ENCODE measurements around the gene TBC1D17. TPM values are rescaled to one million over a fixed set of nuclear protein-coding genes. Genes with fewer than 3 reads are reported as not detected.
A peak's percentile ranks its signal among the peaks of the same experiment; 100 is the strongest.

Gene TBC1D17
- total RNA-seq, 1 donor from 2014 or later: 2.1 TPM

DNA sequence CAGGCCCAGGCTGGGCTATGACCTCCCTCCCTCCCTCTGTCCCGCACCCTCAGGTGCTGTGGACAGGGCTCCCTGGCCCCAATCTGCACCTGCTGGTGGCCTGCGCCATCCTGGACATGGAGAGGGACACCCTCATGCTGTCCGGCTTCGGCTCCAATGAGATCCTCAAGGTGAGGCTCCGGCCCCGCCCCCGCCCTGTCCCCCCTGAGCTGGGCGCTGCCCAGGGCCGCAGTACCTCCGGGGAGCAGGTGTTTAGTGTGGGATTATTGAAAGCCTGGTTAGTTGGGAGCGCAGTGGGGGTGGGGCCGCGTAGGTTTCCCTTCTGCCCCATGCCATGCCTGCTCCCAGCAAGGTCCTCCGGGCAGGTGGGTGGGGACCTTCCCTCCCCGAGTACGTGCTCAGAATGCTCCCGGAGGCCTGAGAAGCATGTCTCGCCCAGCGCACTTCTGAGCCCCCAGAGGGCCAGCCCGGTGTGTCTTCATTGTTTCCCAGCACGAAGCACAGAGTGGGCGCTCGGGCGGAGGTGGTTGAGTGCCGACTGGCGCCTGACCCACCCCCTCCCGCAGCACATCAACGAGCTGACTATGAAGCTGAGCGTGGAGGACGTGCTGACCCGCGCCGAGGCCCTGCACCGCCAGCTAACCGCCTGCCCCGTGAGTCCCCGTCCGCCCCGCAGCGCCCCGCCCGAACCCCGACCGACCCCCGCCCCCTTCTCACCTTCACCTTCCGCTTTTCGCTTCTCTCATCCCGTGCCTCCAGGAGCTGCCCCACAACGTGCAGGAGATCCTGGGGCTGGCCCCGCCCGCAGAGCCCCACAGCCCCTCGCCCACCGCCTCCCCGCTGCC is 10.4 kb downstream of the TBC1D17 start:
- Histone ChIP-seq H3K27me3 (ENCODE audit: control insufficient read depth, insufficient read depth, low read length) (no peaks in the 10 kb centered on the region), H3K4me3 (ENCODE audit: low read depth, low read length) (no peak overlapping the region), H3K36me3 (ENCODE audit: control insufficient read depth, insufficient read depth, low read length) (peaks cover 14% of the 10 kb centered on the region)
- TF ChIP-seq, protein P1, sequence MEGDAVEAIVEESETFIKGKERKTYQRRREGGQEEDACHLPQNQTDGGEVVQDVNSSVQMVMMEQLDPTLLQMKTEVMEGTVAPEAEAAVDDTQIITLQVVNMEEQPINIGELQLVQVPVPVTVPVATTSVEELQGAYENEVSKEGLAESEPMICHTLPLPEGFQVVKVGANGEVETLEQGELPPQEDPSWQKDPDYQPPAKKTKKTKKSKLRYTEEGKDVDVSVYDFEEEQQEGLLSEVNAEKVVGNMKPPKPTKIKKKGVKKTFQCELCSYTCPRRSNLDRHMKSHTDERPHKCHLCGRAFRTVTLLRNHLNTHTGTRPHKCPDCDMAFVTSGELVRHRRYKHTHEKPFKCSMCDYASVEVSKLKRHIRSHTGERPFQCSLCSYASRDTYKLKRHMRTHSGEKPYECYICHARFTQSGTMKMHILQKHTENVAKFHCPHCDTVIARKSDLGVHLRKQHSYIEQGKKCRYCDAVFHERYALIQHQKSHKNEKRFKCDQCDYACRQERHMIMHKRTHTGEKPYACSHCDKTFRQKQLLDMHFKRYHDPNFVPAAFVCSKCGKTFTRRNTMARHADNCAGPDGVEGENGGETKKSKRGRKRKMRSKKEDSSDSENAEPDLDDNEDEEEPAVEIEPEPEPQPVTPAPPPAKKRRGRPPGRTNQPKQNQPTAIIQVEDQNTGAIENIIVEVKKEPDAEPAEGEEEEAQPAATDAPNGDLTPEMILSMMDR (IDR thresholded peaks at IDR 0.05; ENCODE audit: insufficient read depth, low read length, severe bottlenecking): no peak
- DNase-seq (ENCODE audit: low read depth) (no peak), FAIRE-seq (no peak)

DNA sequence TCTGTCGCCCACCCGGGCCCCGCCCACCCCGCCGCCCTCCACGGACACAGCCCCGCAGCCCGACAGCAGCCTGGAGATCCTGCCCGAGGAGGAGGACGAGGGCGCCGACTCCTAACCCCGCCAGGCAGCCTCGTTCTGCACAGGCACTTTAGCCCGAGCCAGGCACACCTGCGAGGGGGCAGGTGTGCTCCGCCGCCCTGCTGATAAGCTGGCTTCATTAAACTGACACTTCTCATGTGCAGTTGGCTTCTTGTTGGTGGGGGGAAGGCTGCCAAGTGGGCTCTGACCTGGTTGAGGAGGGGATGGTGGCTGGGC is 11.0 kb downstream of the TBC1D17 start:
- Histone ChIP-seq H3K36me3 (ENCODE audit: control insufficient read depth, insufficient read depth, low read length) (peaks cover 10% of the 10 kb centered on the region), H3K4me3 (ENCODE audit: low read depth, low read length) (no peak overlapping the region), H3K27me3 (ENCODE audit: control insufficient read depth, insufficient read depth, low read length) (no peaks in the 10 kb centered on the region)
- TF ChIP-seq, protein P1 (IDR thresholded peaks at IDR 0.05; ENCODE audit: insufficient read depth, low read length, severe bottlenecking): no peak
- DNase-seq (ENCODE audit: low read depth) (no peak), FAIRE-seq (no peak)

DNA sequence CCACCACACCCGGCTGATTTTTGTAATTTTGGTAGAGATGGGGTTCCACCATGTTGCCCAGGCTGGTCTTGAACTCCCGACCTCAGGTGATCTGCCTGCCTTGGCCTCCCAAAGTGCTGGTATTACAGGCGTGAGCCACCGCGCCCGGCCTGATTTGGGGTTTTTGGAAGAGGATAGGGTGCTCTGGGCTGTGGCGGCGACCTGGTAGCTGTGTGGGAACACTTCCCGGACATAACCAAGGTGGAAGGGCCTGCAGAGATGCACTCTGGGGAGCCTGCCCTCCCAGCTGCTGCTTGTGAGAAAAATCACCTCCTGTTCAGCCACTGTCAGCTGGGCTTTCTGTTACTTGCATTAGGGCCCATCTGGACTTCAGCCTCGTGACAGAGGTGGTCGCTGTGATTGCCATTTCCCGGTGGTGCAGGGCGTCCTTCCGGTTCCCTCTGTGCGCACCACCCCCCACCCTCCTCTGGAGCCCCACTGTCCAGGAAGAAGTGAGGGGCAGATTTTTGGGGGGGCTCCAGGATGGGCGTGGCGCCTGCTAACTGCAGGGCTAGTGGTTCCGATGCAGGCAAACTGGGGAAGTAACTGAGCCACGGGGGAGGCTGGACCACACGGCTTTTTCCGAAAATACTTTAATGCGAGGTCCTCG is 11.7 kb downstream of the TBC1D17 start:
- FAIRE-seq (no peak), DNase-seq (ENCODE audit: low read depth) (no peak)
- Histone ChIP-seq H3K36me3 (ENCODE audit: control insufficient read depth, insufficient read depth, low read length) (peaks cover 4% of the 10 kb centered on the region), H3K4me3 (ENCODE audit: low read depth, low read length) (no peak overlapping the region), H3K27me3 (ENCODE audit: control insufficient read depth, insufficient read depth, low read length) (no peaks in the 10 kb centered on the region)
- TF ChIP-seq, protein P1 (IDR thresholded peaks at IDR 0.05; ENCODE audit: insufficient read depth, low read length, severe bottlenecking): no peak

DNA sequence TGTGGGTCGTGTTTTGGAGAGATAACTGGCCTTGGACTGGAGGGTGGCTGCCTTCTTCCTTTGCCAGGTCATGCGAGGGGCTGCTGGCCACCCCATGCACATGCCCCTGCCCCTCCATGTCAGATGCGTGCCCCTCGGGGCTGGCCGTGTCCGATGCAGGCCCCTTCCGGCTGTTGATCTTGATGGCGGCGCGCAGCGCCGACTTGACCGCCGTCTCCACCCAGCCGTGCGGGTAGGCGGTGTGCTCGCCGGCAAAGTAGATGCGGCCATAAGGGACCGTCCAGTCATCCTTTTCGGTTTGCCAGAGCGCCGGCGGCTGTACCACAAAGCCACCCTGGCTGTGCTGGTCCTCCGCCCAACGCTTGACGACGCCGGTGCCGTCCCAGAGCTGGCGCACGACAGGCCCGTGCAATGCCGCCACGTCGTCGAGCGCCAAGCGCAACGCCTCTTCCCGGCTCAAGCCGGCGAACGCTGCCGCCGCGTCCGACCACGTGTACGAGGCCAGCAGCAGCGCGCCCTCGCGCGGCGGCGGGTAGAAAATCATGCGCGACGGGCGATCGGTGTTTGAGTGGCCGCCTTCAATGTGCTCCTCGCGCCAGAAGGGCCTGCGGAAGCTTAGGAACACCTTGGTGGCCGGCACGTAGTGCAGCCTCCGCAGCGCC is 12.3 kb downstream of the TBC1D17 start:
- H3K36me3 ChIP-seq (ENCODE audit: control insufficient read depth, insufficient read depth, low read length): no peaks in the 10 kb centered on the region
- TF ChIP-seq, protein P1 (IDR thresholded peaks at IDR 0.05; ENCODE audit: insufficient read depth, low read length, severe bottlenecking): peak; percentile 91
- peak; percentile 62 for DNase-seq (ENCODE audit: low read depth)
- H3K4me3 ChIP-seq (ENCODE audit: low read depth, low read length): peak overlapping the region; percentile 24
- no peaks in the 10 kb centered on the region for H3K27me3 ChIP-seq (ENCODE audit: control insufficient read depth, insufficient read depth, low read length)
- FAIRE-seq: no peak

DNA sequence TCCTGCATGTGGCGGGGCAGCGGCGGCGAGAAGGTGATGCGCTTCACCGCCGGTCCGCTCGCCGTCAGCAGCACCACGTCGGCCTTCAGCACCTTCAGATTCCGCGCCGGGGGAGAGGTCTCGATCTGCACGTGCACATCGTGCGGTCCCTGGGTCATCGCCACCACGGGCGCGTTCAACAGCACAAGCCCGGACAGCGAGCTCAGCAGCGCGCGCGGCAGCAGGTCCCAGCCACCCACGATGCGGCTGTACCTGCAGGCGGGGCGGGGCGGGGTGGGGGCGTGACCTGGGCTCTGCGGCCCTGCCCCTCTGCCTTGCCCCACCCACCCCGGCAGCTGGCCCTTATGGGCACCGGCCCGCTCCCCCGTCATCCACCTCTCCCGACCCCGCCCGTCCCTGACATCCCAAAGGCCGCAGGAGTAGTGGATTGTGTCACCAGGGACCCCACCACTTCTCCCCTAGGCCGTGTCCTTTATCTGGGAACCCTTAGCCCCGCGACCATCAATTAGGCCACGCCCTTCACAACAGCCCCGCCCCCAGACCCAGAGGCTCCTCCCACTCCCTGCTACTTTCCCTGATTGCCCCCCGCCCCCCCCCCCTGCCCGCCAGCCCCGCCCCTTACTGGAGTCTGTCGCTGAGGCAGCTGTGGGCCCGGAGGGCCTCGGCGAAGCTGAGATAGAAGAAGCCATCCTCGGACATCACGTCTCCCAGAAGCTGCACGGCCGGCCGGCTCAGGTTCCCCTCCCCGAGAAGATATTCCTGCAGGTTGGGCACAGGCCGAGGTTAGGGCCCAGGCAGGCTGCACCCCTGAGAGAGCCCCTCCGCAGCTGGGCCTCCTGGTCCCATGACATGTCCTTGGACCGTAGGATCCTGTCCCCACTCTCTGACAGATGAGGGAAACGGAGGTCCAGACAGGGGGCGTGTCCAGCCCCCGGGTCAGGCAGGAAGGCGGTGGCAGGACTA is 13.1 kb downstream of the TBC1D17 start:
- TF ChIP-seq, protein P1 (IDR thresholded peaks at IDR 0.05; ENCODE audit: insufficient read depth, low read length, severe bottlenecking): no peak
- no peaks in the 10 kb centered on the region for H3K27me3 ChIP-seq (ENCODE audit: control insufficient read depth, insufficient read depth, low read length)
- no peaks in the 10 kb centered on the region for H3K36me3 ChIP-seq (ENCODE audit: control insufficient read depth, insufficient read depth, low read length)
- FAIRE-seq (no peak), DNase-seq (ENCODE audit: low read depth) (peak; percentile 33)
- peak overlapping the region; percentile 24 for H3K4me3 ChIP-seq (ENCODE audit: low read depth, low read length)
